Measurements from ENCODE around the gene ATP2B2.

DNA sequence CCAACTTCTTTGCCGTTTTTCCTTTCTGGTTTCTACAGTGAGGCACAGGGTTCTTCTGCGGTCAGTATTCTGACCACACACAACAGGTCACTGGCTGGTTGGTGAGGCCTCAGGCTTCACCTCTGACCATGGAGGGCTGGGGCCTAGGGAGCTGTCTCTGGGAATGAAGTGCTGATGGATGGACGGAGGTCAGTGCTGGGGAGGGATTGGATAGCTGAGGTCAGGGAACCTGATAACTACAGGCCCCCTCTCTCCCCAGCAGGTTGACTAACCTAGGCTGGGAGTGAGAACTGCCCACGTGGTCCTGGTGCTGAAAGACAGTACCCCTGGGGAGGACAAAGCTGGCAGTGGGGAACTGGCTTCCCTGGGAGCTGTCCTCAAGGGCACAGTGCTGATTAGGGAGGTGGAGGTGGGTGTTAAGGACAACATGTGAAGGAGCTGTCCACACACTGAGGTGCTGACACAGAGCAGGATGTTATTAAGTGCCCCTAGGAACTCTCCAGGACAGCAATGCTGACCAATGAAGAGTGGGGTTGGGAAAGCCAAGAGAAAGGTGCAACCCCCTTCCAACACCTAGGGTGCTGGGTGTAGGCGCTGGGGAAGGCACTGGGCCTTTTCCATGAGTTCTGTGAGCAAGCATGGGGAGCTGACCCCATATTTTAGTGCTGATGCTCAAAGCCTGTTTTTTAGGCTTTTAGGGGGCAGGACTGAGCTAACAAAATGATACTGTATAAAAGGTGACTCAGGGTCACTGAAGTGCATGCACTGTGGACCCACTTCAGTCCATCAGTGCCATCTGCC, 45.2 kb downstream of the ATP2B2 start:
- TF ChIP-seq TAF1 (IDR thresholded peaks at IDR 0.05; ENCODE audit: low read depth, low read length) (no peak), RAD21 (IDR thresholded peaks at IDR 0.05 in 1 of 2, conservative IDR thresholded peaks at IDR 0.05 in 1 of 2; ENCODE audit: low read depth in 2 of 2, low read length in 2 of 2) (peak; percentile 24 to 35; a peak in 2 of 4 replicates)
- TF ChIP-seq, protein P1, sequence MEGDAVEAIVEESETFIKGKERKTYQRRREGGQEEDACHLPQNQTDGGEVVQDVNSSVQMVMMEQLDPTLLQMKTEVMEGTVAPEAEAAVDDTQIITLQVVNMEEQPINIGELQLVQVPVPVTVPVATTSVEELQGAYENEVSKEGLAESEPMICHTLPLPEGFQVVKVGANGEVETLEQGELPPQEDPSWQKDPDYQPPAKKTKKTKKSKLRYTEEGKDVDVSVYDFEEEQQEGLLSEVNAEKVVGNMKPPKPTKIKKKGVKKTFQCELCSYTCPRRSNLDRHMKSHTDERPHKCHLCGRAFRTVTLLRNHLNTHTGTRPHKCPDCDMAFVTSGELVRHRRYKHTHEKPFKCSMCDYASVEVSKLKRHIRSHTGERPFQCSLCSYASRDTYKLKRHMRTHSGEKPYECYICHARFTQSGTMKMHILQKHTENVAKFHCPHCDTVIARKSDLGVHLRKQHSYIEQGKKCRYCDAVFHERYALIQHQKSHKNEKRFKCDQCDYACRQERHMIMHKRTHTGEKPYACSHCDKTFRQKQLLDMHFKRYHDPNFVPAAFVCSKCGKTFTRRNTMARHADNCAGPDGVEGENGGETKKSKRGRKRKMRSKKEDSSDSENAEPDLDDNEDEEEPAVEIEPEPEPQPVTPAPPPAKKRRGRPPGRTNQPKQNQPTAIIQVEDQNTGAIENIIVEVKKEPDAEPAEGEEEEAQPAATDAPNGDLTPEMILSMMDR (IDR thresholded peaks at IDR 0.05; ENCODE audit: control extremely low read depth in 1 of 3, insufficient read depth in 1 of 3, low read depth in 1 of 3, low read length in 3 of 3): peak in 1 of 3 experiments; percentile 2; a peak in 1 of 4 replicates

Measured in H1 (cell line).